Kidney (tissue), 14 donors: ENCODE measurements around the gene BEST1. TPM values are rescaled to one million over a fixed set of nuclear protein-coding genes. Genes with fewer than 3 reads are reported as not detected.
A peak's percentile ranks its signal among the peaks of the same experiment; 100 is the strongest.

Source experiments
- DNase-seq, 5 donors: peaks; one replicate each; pipeline ENCODE4 v3.0.0-alpha.2; 2013 to 2020
- FAIRE-seq: peaks from 2 replicates; lab custom pipeline; 2012; peaks lifted over from hg19 to GRCh38; lab: Jason Lieb, UNC
- H3K27ac ChIP-seq, 2 donors: one replicate each; pipeline ENCODE4 v1.7.0; 2013; ENCODE audit warnings: low read depth in 2 of 2, low read length in 2 of 2, inconsistent platforms in 1 of 2
- H3K27me3 ChIP-seq: one replicate; pipeline ENCODE4 v1.7.1; 2013; ENCODE audit warnings: low read length, inconsistent platforms; ENCODE audit not compliant: control insufficient read depth, insufficient read depth
- H3K36me3 ChIP-seq, 3 donors: one replicate each; pipeline versions ENCODE4 v1.7.0 to v1.7.1; 2013; ENCODE audit warnings: low read length in 3 of 3, control low read depth in 1 of 3, inconsistent platforms in 1 of 3; ENCODE audit not compliant: insufficient read depth in 3 of 3, control insufficient read depth in 2 of 3
- H3K4me1 ChIP-seq, 3 donors: one replicate each; pipeline versions ENCODE4 v1.7.0 to v1.7.1; 2013; ENCODE audit warnings: low read length in 3 of 3, inconsistent platforms in 1 of 3, low read depth in 1 of 3; ENCODE audit not compliant: control insufficient read depth in 2 of 3, insufficient read depth in 2 of 3
- H3K4me3 ChIP-seq, 3 donors: one replicate each; pipeline versions ENCODE4 v1.7.0 to v1.8.1; 2013; ENCODE audit warnings: low read length in 3 of 3, control low read depth in 1 of 3, inconsistent platforms in 1 of 3
- H3K9ac ChIP-seq, 3 donors: one replicate each; pipeline versions ENCODE4 v1.7.0 to v1.7.1; 2013; ENCODE audit warnings: low read length in 3 of 3, control low read depth in 1 of 3, inconsistent platforms in 1 of 3
- H3K9me3 ChIP-seq, 3 donors: one replicate each; pipeline versions ENCODE4 v1.7.0 to v1.7.1; 2013; ENCODE audit warnings: low read length in 3 of 3, control low read depth in 1 of 3, inconsistent platforms in 1 of 3; ENCODE audit not compliant: control insufficient read depth in 2 of 3, insufficient read depth in 1 of 3
- CTCF ChIP-seq: IDR thresholded peaks from 3 replicates; pipeline ENCODE4 v1.5.1; 2012; ENCODE audit warnings: mild to moderate bottlenecking, moderate library complexity, borderline replicate concordance; ENCODE audit not compliant: insufficient read depth; ENCODE audit errors: extremely low read depth
- intact Hi-C: fragments of 100-400 bp; cut with DNase I; formaldehyde crosslinking; loops from one replicate; pipeline ENCODE4 v1.11.1; 2022
- polyA plus RNA-seq: library from polyadenylated mRNA; stranded (reverse); fragments of 350-450 nt; fragmentation: Illumina TruSeq; extraction: RNeasy Lipid Tissue Mini Kit (QIAGEN cat#74804); gene quantifications from one replicate; pipeline ENCODE4 v1.2.3, GENCODE V29; 2014; ENCODE audit warnings: low read depth, low replicate concordance; ENCODE audit not compliant: insufficient read depth
- total RNA-seq: library from RNA; stranded (reverse); fragmentation: NEBNext Ultra II Directional; extraction: Animal tissue kit (Norgen Biotek cat#: 25700); gene quantifications from one replicate; pipeline ENCODE4 v1.2.1, GENCODE V29; 2021
- donor health status: control.
- donor health status: control.
- donor health status: control.
- donor health status: control.
- donor health status: control.
- donor health status: DM: yes; HTN: yes; CAD: no.
- donor health status: Normal renal cell carcinoma (clear cell type).

Gene BEST1
- total and polyA plus RNA-seq, 2 donors from 2014 or later: 0.62 to 7.1 TPM

- peak overlapping the region; percentile 26 to 55 (median 53) for H3K4me3 ChIP-seq
- H3K27me3 ChIP-seq: no peaks in the 10 kb centered on the region
- H3K9me3 ChIP-seq: no peaks in the 10 kb centered on the region
- intact Hi-C loops: no loop called here
- peaks cover 0 to 22% (median 5%) of the 10 kb centered on the region in 3 donors for H3K4me1 ChIP-seq
- no peaks in the 10 kb centered on the region for H3K36me3 ChIP-seq
- FAIRE-seq (no peak), DNase-seq (peak in 1 of 5 donors; percentile 74)
- TF ChIP-seq CTCF: no peak
- peak overlapping the region in 1 of 3 donors; percentile 19 for H3K9ac ChIP-seq
- H3K27ac ChIP-seq: peak overlapping the region; percentile 37 to 51
Observed at GRCh38 chr11:61916737-61917333, 33.3 kb upstream of the BEST1 start.

- Histone ChIP-seq H3K4me1 (peaks cover 0 to 17% (median 5%) of the 10 kb centered on the region in 3 donors), H3K9ac (peak within 1 kb of the TSS; percentile 26 to 58 (median 37)), H3K9me3 (no peaks in the 10 kb centered on the region), H3K36me3 (no peaks in the 10 kb centered on the region), H3K4me3 (peak within 1 kb of the TSS; percentile 53 to 57 (median 53)), H3K27me3 (no peaks in the 10 kb centered on the region), H3K27ac (peak within 1 kb of the TSS; percentile 51 to 70)
- DNase-seq (peak; percentile 42 to 90 (median 84)), FAIRE-seq (no peak)
- intact Hi-C loops: no loop called here
- TF ChIP-seq CTCF: no peak
Observed at GRCh38 chr11:61917334-61918109, 32.6 kb upstream of the BEST1 start, which contains the start of gene RAB3IL1. TSS of gene RAB3IL1 (minus strand) at chr11:61917566. CDS start at chr11:61917367, 199 bp downstream.

- peak in 1 of 5 donors; percentile 40 for DNase-seq
- no peak overlapping the region for H3K9ac ChIP-seq
- peak overlapping the region in 1 of 3 donors; percentile 53 for H3K4me3 ChIP-seq
- TF ChIP-seq CTCF: no peak
- no peaks in the 10 kb centered on the region for H3K9me3 ChIP-seq
- no peak for FAIRE-seq
- H3K27ac ChIP-seq: peak overlapping the region in 1 of 2 donors; percentile 70
- H3K36me3 ChIP-seq: no peaks in the 10 kb centered on the region
- H3K27me3 ChIP-seq: no peaks in the 10 kb centered on the region
- peaks cover 6 to 21% (median 13%) of the 10 kb centered on the region in 3 donors for H3K4me1 ChIP-seq
- intact Hi-C loops: no loop called here
Observed at GRCh38 chr11:61918251-61918937, 31.8 kb upstream of the BEST1 start.
